Parathyroid adenoma (tissue), 2 donors: Measurements from ENCODE around the gene OLFML2B.

Experiments used
- H2AFZ ChIP-seq: fragments of 300-600 bp; sonication (generic); one replicate; pipeline ENCODE4 v1.7.0; 2017; ENCODE audit warnings: antibody characterized with exemption, mild to moderate bottlenecking
- H3K27ac ChIP-seq: fragments of 300-600 bp; sonication (generic); one replicate; pipeline ENCODE4 v1.7.0; 2017
- H3K27me3 ChIP-seq: fragments of 300-600 bp; sonication (generic); one replicate; pipeline ENCODE4 v1.7.0; 2017; ENCODE audit warnings: low read length; ENCODE audit not compliant: control insufficient read depth, insufficient read depth
- H3K36me3 ChIP-seq: fragments of 300-600 bp; sonication (generic); one replicate; pipeline ENCODE4 v1.7.0; 2017; ENCODE audit warnings: low read length; ENCODE audit not compliant: control insufficient read depth, insufficient read depth
- H3K4me1 ChIP-seq: fragments of 300-600 bp; sonication (generic); one replicate; pipeline ENCODE4 v1.7.0; 2017; ENCODE audit warnings: control low read depth
- H3K4me2 ChIP-seq: fragments of 300-600 bp; sonication (generic); one replicate; pipeline ENCODE4 v1.7.0; 2017; ENCODE audit warnings: low read length
- H3K4me3 ChIP-seq: fragments of 300-600 bp; sonication (generic); one replicate; pipeline ENCODE4 v1.7.0; 2017; ENCODE audit warnings: low read depth, low read length
- H3K79me2 ChIP-seq: fragments of 300-600 bp; sonication (generic); one replicate; pipeline ENCODE4 v1.7.0; 2017; ENCODE audit warnings: control low read depth
- H3K9ac ChIP-seq: fragments of 300-600 bp; sonication (generic); one replicate; pipeline ENCODE4 v1.7.0; 2017; ENCODE audit warnings: mild to moderate bottlenecking
- H3K9me3 ChIP-seq: fragments of 300-600 bp; sonication (generic); one replicate; pipeline ENCODE4 v1.7.0; 2017; ENCODE audit warnings: low read length; ENCODE audit not compliant: control insufficient read depth
- CTCF ChIP-seq: fragments of 300-600 bp; sonication (generic); IDR thresholded peaks from one replicate; pipeline ENCODE4 v1.7.0; 2017; ENCODE audit warnings: antibody characterized with exemption, mild to moderate bottlenecking
- donor health status: primary hyperparathyroidism.

Gene OLFML2B

GRCh38 chr1:161970036-161970435 is 53.6 kb downstream of the OLFML2B start:
- no peak overlapping the region for H3K9ac ChIP-seq
- no peak for TF ChIP-seq CTCF
- no peak overlapping the region for H3K27ac ChIP-seq
- no peak overlapping the region for H3K4me3 ChIP-seq
- H3K27me3 ChIP-seq, result no peaks in the 10 kb centered on the region
- H3K4me2 ChIP-seq, result no peak overlapping the region
- no peaks in the 10 kb centered on the region for H3K4me1 ChIP-seq
- no peaks in the 10 kb centered on the region for H3K36me3 ChIP-seq
- no peaks in the 10 kb centered on the region for H3K9me3 ChIP-seq
- no peak overlapping the region for H2AFZ ChIP-seq
- no peaks in the 10 kb centered on the region for H3K79me2 ChIP-seq

- TF ChIP-seq CTCF, result no peak
- Histone ChIP-seq H3K4me2 (no peak overlapping the region), H3K9ac (no peak overlapping the region), H3K4me1 (no peaks in the 10 kb centered on the region), H2AFZ (no peak overlapping the region), H3K79me2 (no peaks in the 10 kb centered on the region), H3K27me3 (no peaks in the 10 kb centered on the region), H3K36me3 (no peaks in the 10 kb centered on the region), H3K9me3 (no peaks in the 10 kb centered on the region), H3K4me3 (no peak overlapping the region), H3K27ac (no peak overlapping the region)
Measured at GRCh38 chr1:161966067-161966466, 57.6 kb downstream of the OLFML2B start.

GRCh38 chr1:161962091-161962887 is 61.4 kb downstream of the OLFML2B start:
- no peak for TF ChIP-seq CTCF
- Histone ChIP-seq H3K4me3 (no peak overlapping the region), H3K4me2 (no peak overlapping the region), H2AFZ (no peak overlapping the region), H3K27me3 (no peaks in the 10 kb centered on the region), H3K4me1 (no peaks in the 10 kb centered on the region), H3K9ac (no peak overlapping the region), H3K9me3 (no peaks in the 10 kb centered on the region), H3K79me2 (no peaks in the 10 kb centered on the region), H3K36me3 (no peaks in the 10 kb centered on the region), H3K27ac (no peak overlapping the region)

- H3K9me3 ChIP-seq, result no peaks in the 10 kb centered on the region
- H3K27ac ChIP-seq, result no peak overlapping the region
- H3K4me1 ChIP-seq, result no peaks in the 10 kb centered on the region
- H2AFZ ChIP-seq, result no peak overlapping the region
- H3K4me2 ChIP-seq, result no peak overlapping the region
- no peaks in the 10 kb centered on the region for H3K27me3 ChIP-seq
- H3K36me3 ChIP-seq, result no peaks in the 10 kb centered on the region
- H3K4me3 ChIP-seq, result no peak overlapping the region
- H3K9ac ChIP-seq, result no peak overlapping the region
- TF ChIP-seq CTCF, result no peak
- no peaks in the 10 kb centered on the region for H3K79me2 ChIP-seq
Measured at GRCh38 chr1:161958425-161958824, 65.2 kb downstream of the OLFML2B start.

GRCh38 chr1:161956930-161957329 is 66.7 kb downstream of the OLFML2B start:
- no peaks in the 10 kb centered on the region for H3K4me1 ChIP-seq
- no peak for TF ChIP-seq CTCF
- no peak overlapping the region for H3K4me3 ChIP-seq
- H3K27ac ChIP-seq, result no peak overlapping the region
- no peaks in the 10 kb centered on the region for H3K36me3 ChIP-seq
- H3K9me3 ChIP-seq, result no peaks in the 10 kb centered on the region
- H2AFZ ChIP-seq, result no peak overlapping the region
- H3K27me3 ChIP-seq, result no peaks in the 10 kb centered on the region
- H3K4me2 ChIP-seq, result no peak overlapping the region
- H3K9ac ChIP-seq, result no peak overlapping the region
- H3K79me2 ChIP-seq, result no peaks in the 10 kb centered on the region
